ENCODE data around the gene ADO.
"Not testable (repeated sequence)": the region's sequence is repeated elsewhere in the genome, so short reads cannot be mapped to it uniquely, and the experiment has no call there.

Gene ADO

DNA sequence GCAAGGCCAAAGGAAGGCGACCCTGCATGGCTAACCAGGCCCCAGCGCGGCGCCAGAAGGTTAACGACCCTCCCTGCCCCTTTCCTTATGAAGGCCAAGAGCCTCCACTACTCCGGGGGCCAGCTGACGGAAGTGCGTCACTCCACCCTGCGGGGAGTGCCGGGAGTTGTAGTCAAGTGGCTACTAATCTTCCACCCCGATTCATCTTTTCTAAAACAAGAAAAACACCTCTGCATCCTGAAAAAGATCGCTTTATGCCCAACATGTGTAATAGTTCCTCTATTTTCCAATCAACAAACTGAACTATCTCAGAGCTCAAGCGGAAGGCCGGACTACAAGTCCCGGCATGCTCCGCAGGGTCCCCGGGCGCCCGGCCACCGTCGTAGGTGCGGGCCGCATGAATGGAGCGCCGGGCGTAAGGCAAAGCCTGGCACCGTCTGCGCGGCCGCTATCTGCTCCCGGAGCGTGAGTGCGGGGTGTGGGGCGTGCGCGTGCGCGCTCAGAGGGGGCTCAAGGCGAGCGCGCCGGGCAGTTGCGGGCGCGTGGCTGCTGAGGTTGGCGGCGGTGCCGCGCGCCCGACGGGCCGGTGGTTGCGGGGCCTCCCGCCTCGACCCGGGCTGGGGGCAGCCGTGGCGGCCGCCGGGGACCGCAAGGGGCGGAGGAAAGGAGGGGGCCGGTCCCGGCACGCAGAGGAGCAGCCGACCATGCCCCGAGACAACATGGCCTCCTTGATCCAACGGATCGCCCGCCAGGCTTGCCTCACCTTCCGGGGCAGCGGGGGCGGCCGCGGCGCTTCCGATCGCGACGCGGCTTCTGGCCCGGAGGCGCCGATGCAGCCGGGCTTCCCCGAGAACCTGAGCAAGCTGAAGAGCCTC is at the start of gene ADO:
ADO (plus strand) TSS at position 365 of the 875 bp plus-strand sequence; CDS start at position 705, 340 bp downstream.
- DNase-seq (ENCODE audit: low read depth) = peak; percentile 88

DNA sequence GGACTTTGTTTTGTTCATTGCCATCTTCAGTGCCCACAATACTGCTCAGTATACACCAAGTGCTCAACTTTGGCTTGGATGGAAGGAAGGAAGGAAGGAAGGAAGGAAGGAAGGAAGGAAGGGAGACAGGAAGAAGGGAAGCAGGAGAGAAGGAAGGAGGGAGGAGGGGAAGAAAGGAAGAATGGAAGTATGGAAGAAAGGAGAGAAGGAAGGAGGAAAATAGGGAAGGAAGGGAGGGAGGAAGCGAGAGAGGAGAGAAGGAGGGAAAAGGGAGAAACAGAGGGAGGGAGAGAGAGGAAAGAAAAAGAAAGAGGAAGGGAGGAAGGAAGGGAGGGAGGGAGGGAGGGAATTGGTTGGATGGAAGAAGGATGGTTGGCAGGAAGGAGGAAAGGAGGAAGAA is 49.6 kb upstream of the ADO start:
- DNase-seq (ENCODE audit: low read depth) = no peak

DNA sequence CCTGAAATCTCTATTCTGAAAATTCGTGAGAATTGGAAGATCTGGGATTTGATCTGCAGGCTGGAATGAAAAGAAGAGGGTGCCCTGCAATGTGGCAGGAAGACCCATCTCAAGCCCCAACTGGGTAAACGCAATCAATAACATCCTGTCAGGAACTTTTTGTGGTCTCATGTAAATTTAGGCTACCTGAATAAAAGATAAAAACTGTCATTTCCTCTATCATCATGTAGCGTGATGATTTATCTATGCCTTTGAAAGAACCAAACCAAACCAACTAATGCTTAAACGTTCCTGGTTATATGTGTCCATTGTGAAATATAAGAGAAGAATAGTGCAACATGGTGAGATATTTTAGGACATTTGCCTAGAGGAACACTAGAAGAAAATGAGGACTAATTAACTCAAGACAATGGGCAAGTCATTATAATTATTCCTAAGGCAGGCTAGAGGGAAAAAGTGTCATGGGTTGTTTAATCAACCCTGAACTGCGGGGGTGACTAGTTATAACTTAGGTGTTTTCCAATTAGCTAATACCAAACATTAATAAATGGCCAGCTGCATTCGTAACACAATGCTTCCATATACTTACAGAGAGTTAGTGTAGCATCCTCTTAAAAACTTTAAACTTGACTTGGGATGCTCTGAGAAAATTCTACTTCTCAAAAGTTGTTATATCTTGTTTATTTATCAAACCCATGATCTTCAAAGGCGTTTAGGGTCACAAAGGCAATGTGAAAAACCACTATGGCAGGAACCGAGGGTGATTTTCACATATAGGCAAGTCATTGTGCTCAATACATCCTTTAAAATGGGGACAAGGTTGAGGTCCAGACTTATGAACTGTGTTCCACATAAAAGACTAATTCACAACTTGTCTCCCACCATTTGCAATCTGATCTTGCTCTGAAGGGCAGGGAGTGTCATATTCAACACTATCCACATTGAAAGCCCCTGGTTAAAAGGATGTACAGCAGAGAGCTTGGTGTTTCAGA is 48.6 kb upstream of the ADO start:
- DNase-seq (ENCODE audit: low read depth) = no peak

DNA sequence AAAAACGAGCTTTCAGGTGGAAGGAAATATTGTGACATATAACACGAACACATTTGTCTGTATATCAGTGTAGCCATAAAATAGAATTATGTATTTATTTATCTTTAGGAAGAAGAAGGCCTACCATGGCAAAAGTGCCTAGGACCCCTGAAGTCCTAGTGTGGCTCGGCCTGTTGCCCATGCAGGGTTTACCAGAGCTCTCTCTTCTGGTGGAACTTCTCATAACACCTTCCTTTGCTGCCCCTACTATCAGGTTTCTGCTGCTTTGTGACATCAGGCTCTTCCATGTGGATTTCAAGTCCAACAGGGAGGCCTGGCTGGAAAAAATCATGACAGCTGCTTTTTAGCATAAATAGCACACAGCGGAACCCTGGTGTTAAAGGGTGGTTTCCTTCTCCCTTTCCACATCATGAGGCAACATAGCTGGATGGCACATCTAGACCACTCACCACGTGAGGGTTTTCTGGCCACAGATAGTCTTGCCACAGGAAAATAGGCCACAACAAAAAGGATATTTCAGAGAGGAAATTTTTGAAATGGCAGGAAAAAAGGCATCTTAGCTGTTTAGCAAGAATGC is 44.8 kb upstream of the ADO start:
- no peak for DNase-seq (ENCODE audit: low read depth)

DNA sequence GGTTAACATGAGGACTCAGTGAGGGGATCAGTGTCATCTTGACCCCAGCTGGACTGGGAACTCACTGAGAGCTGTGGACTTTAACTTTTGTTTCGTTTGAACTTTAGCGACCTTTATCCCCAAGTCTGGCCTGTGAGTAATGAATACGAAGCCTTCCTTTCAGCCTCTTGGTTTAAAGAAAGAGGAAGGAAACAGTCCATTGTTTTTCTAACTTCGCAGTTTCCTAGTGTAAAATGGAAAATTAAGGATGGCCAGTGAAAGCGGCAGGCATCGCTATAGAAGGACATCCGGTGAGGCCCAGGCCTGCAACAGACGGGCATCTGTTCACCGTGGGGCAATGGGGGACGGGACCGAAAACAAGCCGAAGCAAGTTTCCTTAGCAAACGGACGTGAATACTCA is 44.1 kb upstream of the ADO start:
- DNase-seq (ENCODE audit: low read depth) = no peak

DNA sequence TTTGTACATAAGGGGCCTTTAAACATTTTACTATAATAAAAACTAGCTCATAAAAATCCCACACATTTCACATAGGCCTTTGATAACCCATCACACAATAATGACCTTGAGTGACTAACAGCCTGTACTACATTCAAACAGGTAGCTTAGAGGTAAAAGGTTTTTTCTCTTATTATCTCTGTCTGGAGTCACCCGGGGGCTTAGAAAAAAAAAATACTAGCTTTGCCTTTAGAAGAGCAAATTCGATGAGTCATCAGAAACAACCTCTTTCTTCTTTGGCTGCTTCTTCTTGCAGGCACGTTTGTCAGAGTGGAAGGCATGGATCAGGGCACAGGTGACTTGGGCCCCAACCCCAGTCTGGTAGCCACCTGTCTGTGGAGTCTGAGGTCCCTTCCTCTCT is 43.4 kb upstream of the ADO start:
- no peak for DNase-seq (ENCODE audit: low read depth)

DNA sequence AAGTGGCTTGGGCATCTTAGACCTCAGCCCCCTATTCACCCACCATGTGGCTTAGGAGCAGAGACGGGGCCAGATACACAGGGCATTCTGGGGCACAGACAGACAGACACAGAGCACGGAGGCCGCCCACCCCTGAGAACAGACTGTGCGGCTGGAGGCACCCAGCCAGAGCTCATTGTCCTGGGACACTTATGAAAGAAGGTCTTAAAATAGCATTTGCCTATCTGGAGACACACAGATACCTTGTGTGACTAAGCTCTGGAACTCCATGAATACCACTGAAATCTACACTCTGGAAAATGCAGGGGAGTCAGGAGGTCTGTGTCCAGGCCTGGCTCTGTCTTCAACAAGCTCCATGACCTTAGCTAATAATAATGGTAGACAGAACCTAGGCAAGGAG is 41.4 kb upstream of the ADO start:
- DNase-seq (ENCODE audit: low read depth) = no peak

DNA sequence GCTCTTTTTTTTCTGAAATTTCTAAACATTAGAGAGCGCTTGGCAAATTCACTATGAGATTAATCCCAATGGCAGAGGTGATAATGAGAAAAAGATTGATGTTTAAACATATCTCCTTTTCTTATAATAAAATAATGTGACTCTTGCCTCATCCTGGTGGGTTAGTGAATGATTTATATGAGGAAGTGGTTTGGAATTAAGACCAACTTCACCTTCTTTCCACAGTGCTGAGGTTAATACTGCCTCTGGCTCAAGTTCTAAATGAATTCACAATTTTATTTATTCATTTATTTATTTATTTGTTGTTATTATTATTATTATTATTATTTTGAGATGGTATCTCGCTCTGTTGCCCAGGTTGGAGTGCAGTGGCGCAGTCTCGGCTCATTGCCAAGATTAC is 40.5 kb upstream of the ADO start:
- no peak for DNase-seq (ENCODE audit: low read depth)

DNA sequence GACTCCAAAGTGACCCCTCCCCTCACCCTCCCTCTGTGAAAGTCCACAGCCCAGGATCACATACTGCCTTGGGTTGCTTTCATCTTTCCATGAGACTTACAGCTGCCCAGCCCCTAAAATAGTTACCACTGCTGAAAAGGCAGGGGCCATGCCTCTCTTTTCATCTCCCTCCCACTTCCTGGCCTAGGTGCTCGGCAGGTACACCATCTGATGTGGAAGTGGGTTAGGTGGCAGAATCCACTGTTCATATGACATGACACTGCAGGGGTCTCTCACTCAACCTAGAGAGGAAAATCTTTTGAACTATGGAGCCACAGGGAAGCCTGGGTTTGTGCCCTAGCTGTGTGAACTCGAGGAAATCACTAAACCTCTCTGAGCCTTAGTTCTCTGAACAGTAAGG is 38.8 kb upstream of the ADO start:
- DNase-seq (ENCODE audit: low read depth) = no peak

DNA sequence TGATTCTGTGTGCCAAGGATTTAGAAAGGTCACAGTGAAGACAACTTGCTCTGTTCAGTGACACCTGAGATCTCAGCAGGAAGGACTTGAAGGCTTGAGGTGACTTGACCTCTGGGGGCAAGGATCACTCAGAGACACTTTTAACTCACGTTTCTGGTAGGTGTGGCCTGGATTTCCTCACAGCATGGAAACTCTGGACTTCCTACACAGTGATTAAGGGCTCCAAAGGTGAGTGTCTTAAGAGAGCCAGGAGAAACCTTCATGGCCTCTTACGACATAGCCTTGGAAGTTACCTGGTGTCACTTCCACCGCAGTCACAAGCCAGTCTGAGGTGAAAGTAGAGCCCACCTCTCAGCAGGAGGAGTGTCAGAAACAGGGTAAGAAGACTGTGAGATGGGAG is 38.1 kb upstream of the ADO start:
- no peak for DNase-seq (ENCODE audit: low read depth)

DNA sequence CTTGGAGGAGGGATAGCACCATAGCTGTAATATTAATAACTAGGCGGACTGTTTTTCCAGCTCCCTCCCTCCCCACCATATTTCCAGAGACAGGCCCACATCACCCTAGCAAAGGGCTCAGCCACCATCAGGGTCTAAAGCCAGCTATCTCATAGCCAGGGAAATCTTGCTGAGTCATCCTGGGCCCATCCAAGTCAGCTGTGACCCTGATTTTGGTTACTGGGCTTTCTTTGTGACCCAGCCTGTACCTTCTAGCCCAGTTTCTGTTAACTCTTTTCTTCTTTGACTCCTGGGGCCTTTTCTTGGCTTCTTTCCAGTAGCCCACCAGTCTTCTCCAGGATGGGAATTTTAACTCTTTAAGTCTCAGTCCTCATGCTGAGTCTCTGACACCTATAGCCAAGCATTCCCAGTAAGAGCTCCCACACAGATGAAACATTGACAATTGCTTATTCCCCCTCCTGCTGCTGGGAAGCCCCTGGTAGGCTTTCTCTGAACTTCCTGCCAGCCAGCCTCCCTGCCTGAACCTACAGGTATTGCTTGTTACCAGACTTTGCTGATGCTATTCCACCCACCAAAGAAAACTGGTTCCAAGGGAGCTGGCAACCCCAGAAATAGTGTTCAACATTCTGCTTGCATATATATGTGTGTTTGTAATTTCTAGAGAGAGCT is 34.8 kb upstream of the ADO start:
- no peak for DNase-seq (ENCODE audit: low read depth)

DNA sequence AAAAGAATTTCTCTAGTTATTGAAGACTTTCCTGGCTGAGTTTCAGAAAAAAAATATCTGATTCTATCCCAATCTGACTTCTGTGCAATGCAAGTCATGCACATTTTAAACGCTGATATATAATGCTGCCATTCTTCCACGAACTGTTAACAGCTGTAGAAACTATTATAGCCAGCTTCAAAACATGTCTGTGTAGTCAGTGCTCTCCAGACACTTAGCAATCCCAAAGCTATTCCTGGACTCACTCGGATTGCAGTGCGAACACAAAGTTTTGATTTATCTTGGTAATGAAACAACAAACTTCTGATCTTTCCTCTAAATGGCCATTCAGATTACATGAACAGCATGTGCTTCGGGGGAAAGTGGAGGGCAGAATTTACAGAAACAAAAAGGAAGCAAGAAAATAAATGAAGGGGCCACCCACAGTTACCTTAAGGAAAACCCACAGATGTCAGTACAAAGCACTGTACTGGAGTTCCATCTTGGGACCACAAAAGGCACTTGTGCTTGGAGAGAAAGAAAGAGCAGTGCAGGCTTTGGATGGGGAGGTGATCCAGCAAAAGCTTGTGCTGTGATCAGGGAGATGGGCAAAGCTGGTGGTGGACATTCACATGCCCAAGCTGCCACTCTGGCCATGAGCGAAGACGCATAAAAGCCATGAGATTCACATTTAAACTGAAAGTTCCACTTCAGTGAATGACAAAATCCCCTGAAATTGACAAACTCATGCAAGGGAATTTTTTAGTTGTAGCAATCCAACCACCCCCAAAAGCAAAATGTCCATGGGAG is 32.1 kb upstream of the ADO start:
- no peak for DNase-seq (ENCODE audit: low read depth)

DNA sequence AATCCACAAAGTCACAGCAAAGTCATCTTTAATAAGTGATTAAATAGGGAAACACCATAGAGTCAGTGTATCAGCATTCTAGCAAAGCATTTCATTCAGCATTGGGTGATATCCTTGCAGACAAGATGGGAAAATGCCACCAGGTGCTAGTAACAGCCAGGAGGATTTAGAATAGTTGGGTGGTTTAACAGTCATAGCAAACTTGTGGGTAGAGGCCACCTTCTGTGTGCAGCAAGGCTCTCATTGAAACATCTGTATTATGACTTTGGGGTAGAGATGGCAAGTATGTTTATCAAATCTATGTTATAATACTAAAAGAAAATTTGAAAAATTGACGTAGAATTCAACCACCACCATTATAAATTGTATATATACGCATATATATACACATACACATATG is 26.4 kb upstream of the ADO start:
- DNase-seq (ENCODE audit: low read depth) = no peak

DNA sequence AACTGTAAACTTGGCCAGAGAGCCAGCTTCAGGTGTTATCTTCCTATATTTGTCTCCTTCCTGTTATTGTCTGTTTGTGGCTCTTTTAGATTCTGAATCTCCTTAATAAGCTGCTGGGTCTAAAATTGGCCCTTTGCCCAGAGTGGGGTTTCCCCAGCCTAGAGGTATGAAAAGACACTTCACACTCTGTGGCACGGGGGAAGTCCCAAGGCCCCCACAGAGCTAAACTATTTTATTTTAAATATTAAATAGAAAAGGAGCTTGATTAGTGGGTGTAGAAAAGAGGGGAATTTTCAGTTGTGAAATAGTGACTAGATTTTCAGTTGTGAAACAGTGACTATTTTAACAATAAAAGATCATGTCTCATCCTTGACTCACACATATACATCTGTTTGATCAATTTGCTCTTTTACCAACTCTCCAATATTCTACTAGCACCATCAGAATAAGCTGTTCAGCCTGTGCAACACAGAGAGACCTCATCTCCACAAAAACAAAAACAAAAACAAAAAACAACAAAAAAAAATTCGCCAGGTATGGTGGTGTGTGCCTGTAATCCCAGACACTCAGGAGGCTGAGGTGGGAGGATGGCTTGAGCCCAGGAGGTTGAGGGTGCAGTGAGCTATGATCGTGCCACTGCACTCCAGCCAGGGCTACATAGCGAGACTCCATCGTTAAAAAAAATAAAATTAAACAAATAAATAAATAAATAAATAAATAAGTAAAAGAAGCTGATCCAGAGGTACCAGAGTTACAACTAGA is 24.9 kb upstream of the ADO start:
- DNase-seq (ENCODE audit: low read depth) = no peak

DNA sequence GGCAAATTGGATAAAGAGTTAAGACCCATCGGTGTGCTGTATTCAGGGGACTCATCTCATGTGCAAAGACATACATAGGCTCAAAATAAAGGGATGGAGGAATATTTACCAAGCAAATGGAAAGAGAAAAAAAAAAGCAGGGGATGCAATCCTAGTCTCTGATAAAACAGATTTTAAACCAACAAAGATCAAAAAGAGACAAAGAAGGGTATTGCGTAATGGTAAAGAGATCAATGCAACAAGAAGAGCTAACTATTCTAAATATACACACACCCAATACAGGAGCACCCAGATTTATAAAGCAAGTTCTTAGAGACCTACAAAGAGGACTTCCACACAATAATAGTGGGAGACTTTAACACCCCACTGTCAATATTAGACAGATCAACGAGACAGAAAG is 20.0 kb upstream of the ADO start:
- DNase-seq (ENCODE audit: low read depth) = not testable (repeated sequence)

DNA sequence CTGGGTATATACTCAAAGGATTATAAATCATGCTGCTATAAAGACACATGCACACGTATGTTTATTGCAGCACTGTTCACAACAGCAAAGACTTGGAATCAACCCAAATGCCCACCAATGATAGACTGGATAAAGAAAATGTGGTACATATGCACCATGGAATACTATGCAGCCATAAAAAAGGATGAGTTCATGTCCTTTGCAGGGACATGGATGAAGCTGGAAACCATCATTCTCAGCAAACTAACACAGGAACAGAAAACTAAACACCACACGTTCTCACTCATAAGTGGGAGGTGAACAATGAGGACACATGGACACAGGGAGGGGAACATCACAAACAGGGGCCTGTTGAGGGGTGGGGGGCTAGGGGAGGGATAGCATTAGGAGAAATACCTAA is 16.2 kb upstream of the ADO start:
- DNase-seq (ENCODE audit: low read depth) = not testable (repeated sequence)

DNA sequence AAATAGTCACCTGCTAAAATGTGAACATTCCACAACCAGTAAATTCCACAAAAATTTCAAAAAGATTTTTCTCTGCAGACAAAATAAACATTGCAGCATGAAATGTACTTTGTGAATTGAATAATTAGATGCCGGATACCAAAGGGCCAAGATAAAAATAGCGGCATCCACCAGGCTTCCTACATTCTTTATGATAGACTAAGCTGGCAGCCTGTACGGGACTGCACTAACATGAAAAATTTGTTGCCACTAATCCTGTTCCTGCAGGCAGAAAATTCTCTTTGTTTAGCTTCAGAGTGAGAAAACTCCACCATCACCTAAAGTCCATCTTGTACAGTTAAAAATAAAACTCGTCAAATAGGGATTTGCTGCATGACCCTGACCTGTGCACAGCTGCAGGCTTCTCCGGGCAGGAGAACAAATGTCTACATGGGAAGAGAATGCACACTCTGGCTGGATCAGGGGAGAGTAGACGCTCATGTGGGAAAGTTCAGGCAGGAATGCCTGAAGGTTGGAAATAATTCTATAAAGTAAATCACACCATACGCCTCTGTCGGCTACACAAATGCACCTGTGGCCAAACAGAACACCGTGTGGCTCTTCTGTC is 15.6 kb upstream of the ADO start:
- DNase-seq (ENCODE audit: low read depth) = peak; percentile 6

DNA sequence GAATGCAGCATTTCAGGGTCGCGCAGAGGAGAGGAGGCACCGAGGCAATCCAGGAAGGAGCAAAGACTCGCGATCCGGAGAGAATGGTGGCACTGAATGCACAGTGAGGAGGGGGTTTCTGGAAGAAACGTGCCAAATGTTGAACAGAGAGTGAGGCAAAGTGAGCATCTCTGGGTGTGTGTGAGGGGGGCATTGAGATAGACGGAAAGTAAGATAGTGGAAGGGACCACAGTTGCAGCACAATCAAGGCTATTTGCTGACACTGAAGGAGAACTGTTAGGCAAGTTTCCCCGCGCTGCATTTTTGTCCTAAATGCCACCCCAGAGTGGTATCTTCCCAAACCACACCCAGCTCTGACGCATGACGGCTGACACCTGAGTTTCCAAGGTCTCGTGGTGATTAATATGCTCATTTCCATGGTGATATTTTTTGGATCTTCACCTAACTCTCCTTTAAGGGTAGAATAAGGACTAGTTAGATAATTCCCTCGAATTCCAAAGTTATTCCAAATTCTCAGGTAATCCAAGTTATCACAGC is 14.4 kb upstream of the ADO start:
- no peak for DNase-seq (ENCODE audit: low read depth)

DNA sequence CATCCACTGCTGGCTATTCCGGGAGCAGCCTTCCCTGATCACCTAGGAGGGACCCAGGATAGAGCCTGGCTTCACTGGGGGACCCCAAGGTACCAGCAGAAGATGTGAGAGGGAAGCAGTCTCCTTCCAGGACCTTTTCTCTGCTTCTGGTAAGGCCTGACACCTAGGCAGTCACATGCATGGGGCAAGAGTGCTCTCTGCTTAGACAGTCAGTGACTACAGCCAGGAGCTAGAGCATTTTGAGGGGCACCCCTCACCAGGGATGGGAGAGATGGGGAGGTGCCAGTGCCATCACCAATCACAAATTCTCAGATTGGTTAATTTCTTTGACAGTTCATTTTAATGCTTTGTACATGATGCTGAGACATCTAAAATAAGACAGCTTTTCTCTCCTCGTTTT is 13.9 kb upstream of the ADO start:
- no peak for DNase-seq (ENCODE audit: low read depth)

DNA sequence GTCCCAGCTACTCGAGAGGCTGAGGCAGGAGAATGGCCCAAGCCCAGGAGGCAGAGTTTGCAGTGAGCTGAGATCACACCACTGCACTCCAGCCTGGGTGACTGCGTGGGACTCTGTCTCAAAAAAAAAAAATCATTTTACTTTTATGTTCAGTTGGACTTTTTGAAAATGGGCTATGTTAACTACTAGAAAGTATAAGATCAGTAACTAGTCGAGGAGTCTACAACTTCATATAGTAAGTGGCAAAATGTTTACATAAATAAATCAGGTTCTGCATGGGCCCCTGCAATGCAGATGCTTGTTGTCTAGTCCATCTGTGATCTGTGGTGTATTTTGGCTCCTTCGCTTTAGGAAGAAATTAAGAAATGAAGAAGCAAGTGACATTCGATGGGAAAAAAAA is 12.3 kb upstream of the ADO start:
- DNase-seq (ENCODE audit: low read depth) = no peak
